Naive B cell (primary cell): Measurements from ENCODE around the gene GIPC1. TPM values are rescaled to one million over a fixed set of nuclear protein-coding genes. Genes with fewer than 3 reads are reported as not detected.

Experiments used
- polyA plus RNA-seq, 6 donors: library from polyadenylated mRNA; unstranded; fragments of 300-500 nt; fragmentation: Illumina TruSeq; gene quantifications; one replicate each; pipeline ENCODE4 v1.2.3, GENCODE V29; 2021; ENCODE audit warnings: low read depth in 6 of 6

Gene GIPC1
- polyA plus RNA-seq, 6 donors from 2014 or later: 6.9 to 10.3 (median 7.5) TPM

Other genes starting within 250 kb of the GIPC1 start
- 10 to 100 TPM; 17.8 to 41.1 (median 31.9) TPM for gene ADGRE5, start 114.7 kb downstream of the GIPC1 start, polyA plus RNA-seq
- gene DDX39A, start 76.8 kb downstream of the GIPC1 start, polyA plus RNA-seq: 100 to 1,000 TPM; 110 to 169 (median 132) TPM
- gene PKN1, start 62.8 kb downstream of the GIPC1 start, polyA plus RNA-seq: 10 to 100 TPM; 37.1 to 67.9 (median 48.0) TPM
- not detected for gene PTGER1, start 20.8 kb downstream of the GIPC1 start, polyA plus RNA-seq
- gene DNAJB1, start 22.3 kb upstream of the GIPC1 start, polyA plus RNA-seq: 100 to 1,000 TPM in 2 of 6 donors, 10 to 100 TPM in 4; 73.1 to 113 (median 75.9) TPM
- gene TECR, start 33.5 kb upstream of the GIPC1 start, polyA plus RNA-seq: 100 to 1,000 TPM in 5 of 6 donors, 10 to 100 TPM in 1; 95.6 to 169 (median 116) TPM
- 100 to 1,000 TPM; 141 to 216 (median 170) TPM for gene NDUFB7, start 75.9 kb upstream of the GIPC1 start, polyA plus RNA-seq
- gene CLEC17A, start 87.0 kb upstream of the GIPC1 start, polyA plus RNA-seq: 100 to 1,000 TPM in 1 of 6 donors, 10 to 100 TPM in 5; 71.6 to 127 (median 93.6) TPM
- 1 to 10 TPM in 1 of 6 donors, under 1 TPM in 1, not detected in 4; 0.17 to 1.2 TPM for gene ADGRE3, start 178.7 kb upstream of the GIPC1 start, polyA plus RNA-seq
- gene ZNF333, start 193.9 kb upstream of the GIPC1 start, polyA plus RNA-seq: 10 to 100 TPM in 4 of 6 donors, 1 to 10 TPM in 2; 8.6 to 18.1 (median 11.0) TPM